Sigmoid colon (tissue), 4 donors: Measurements from ENCODE around the gene GP1BA.

ENCODE experiments used
- POLR2A ChIP-seq, 2 donors: fragments of 450-650 bp; IDR thresholded peaks; one replicate each; pipeline ENCODE4 v1.6.1; 2016; ENCODE audit warnings: antibody characterized with exemption in 2 of 2, mild to moderate bottlenecking in 2 of 2, moderate library complexity in 2 of 2
- POLR2AphosphoS5 ChIP-seq, 4 donors: sonication (generic); formaldehyde crosslinking; IDR thresholded peaks; one replicate each; pipeline ENCODE4 v1.6.1; 2017; ENCODE audit warnings: antibody characterized with exemption in 4 of 4
- TF ChIP-seq, protein P1 (sequence below), 4 experiments: fragments of 450-650 bp in 3 of 4; fragments of 200-600 bp in 1 of 4; IDR thresholded peaks; one replicate each; pipeline ENCODE4 v1.5.1; 2016 to 2019; ENCODE audit warnings: antibody characterized with exemption in 4 of 4, mild to moderate bottlenecking in 3 of 4, moderate library complexity in 2 of 4

GRCh38 chr17:4982305-4982704 is 50.2 kb downstream of the GP1BA start:
- TF ChIP-seq, protein P1, sequence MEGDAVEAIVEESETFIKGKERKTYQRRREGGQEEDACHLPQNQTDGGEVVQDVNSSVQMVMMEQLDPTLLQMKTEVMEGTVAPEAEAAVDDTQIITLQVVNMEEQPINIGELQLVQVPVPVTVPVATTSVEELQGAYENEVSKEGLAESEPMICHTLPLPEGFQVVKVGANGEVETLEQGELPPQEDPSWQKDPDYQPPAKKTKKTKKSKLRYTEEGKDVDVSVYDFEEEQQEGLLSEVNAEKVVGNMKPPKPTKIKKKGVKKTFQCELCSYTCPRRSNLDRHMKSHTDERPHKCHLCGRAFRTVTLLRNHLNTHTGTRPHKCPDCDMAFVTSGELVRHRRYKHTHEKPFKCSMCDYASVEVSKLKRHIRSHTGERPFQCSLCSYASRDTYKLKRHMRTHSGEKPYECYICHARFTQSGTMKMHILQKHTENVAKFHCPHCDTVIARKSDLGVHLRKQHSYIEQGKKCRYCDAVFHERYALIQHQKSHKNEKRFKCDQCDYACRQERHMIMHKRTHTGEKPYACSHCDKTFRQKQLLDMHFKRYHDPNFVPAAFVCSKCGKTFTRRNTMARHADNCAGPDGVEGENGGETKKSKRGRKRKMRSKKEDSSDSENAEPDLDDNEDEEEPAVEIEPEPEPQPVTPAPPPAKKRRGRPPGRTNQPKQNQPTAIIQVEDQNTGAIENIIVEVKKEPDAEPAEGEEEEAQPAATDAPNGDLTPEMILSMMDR (IDR thresholded peaks at IDR 0.05): no peak
- TF ChIP-seq POLR2A (IDR thresholded peaks at IDR 0.05) (no peak), POLR2AphosphoS5 (IDR thresholded peaks at IDR 0.05) (no peak)
